ENCODE results near the gene ABCB10.

ABCB10 gene

DNA sequence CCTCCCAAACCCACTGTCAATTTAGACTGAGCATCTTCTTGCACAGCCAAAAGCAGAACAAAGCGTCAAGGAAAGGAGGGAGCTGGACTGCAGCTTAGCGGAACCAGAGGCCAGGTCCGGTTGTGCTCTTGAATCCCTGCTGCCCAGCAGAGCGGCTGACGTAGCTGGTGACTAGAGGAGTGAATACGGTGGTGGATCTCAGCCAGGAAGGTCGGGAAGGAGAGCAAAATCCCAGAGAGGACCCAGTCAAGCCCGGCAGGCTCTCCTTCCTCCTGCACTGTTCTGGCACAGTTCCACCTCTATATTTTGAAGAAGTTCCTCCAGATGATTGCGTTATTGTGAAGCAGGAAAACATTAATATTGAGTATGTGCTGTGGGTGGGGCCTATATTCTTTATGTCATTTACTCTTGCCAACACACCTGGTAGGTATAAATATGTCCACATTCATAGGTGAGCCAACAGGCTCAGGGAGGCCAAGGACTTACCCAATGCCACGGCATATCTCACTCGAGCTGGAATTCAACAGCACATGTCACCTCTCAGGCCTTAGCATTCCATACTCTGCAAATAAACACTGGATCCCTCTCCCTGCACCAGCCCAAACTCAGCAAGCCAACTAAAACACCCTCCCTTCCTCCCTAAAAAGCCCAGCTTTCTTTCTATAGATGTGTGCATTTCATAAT lies 23.6 kb upstream of the ABCB10 start:
- Mint-ChIP-seq H3K27ac (no peak overlapping the region), H3K9me3 (no peaks in the 10 kb centered on the region), H3K4me3 (no peak overlapping the region), H3K4me1 (ENCODE audit: low read depth) (no peaks in the 10 kb centered on the region), H3K27me3 (ENCODE audit: low read depth) (peaks cover 15% of the 10 kb centered on the region), H3K36me3 (ENCODE audit: low read depth) (no peaks in the 10 kb centered on the region)
- no peak for DNase-seq (ENCODE audit: low spot score)

DNA sequence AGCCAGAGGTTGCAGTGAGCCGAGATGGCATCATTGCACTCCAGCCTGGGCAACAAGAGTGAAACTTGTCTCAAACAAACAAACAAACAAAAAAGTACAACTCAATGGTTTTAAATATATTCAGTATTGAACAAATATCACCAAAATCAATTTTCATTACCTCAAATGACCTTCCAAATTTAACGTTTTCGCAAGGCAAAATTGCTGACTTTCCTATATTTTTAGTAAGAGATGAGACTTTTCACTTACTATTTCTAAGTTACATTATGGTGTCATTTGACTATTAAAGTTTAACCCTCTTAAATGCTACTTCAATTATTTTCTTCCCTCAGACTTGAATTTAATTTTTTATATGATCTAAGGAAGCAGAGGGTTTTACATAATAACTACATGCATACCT lies 23.0 kb upstream of the ABCB10 start:
- Mint-ChIP-seq H3K4me3 (no peak overlapping the region), H3K9me3 (no peaks in the 10 kb centered on the region), H3K27ac (no peak overlapping the region), H3K27me3 (ENCODE audit: low read depth) (peaks cover 15% of the 10 kb centered on the region), H3K36me3 (ENCODE audit: low read depth) (no peaks in the 10 kb centered on the region), H3K4me1 (ENCODE audit: low read depth) (no peaks in the 10 kb centered on the region)
- no peak for DNase-seq (ENCODE audit: low spot score)

DNA sequence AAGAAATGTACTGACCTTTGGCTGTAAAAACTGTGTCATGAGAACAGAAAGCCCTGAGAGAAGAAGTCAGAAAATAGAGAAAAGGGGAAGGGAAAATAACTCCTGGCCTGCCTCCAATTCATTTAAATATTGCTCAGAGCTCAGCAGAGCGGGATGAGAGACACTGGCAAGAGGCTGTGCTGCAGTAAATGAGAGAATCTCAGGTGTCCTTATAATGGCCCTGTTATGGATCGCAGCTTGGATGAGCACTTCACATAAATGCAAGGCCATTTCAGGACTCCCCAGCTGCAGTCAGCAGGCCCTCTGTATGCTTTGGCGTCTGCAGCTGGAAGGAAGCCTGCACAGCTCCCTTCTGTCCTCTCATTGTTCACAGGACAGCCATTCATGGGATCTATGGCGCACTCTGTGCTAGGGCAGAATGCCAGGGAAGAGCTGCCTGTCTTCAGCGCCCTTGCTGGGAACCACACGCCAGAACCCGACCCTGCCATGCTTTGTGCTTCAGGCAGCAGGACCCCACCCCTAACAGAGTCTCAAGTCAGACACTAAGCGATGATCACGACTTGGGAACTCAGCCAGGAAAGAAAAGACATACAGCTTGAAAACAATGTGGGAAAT lies 20.7 kb upstream of the ABCB10 start:
- Mint-ChIP-seq H3K27me3 (ENCODE audit: low read depth) (peaks cover 15% of the 10 kb centered on the region), H3K4me3 (no peak overlapping the region), H3K36me3 (ENCODE audit: low read depth) (no peaks in the 10 kb centered on the region), H3K4me1 (ENCODE audit: low read depth) (no peaks in the 10 kb centered on the region), H3K9me3 (no peaks in the 10 kb centered on the region), H3K27ac (no peak overlapping the region)
- no peak for DNase-seq (ENCODE audit: low spot score)

DNA sequence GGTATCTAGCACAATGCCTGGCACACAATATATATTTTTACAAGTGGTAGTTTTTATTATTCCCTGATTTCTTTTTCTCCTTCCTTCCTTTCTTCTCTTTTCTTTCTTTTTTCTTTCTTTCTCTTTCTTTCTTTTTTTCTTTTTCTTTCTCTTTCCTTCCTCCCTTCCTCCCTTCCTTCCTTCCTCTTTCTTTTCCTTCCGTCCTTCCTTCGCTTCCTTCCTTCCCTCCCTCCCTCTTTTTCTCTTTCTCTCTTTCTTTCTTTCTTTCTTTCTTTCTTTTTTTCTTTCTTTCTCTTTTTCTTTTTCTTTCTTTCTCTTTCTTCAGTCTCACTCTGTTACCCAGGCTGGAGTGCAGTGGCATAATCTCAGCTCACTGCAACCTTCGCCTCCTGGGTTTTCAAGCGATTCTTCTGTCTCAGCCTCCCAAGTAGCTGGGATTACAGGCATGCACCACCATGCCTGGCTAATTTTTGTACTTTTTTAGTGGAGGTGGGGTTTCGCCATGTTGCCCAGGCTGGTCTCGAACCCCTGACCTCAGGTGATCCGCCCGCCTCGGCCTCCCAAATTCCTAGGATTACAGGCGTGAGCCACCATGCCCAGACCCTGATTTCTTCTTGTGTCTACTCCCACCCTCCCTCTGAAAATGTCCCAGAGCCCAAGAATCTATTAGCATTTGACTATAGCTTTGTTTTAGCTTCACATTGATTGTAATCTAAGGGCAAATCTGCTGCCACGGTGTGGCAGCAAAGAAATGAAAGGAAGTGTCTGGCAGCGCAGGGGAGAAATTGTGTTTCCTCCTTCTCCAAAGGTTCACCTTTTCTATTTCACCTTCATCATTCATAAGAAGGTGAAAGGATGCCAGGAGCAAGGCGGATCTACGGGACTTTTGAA lies 19.9 kb upstream of the ABCB10 start:
- H3K27ac Mint-ChIP-seq: no peak overlapping the region
- no peaks in the 10 kb centered on the region for H3K9me3 Mint-ChIP-seq
- peaks cover 15% of the 10 kb centered on the region for H3K27me3 Mint-ChIP-seq (ENCODE audit: low read depth)
- H3K4me3 Mint-ChIP-seq: no peak overlapping the region
- no peak for DNase-seq (ENCODE audit: low spot score)
- H3K4me1 Mint-ChIP-seq (ENCODE audit: low read depth): no peaks in the 10 kb centered on the region
- H3K36me3 Mint-ChIP-seq (ENCODE audit: low read depth): no peaks in the 10 kb centered on the region

DNA sequence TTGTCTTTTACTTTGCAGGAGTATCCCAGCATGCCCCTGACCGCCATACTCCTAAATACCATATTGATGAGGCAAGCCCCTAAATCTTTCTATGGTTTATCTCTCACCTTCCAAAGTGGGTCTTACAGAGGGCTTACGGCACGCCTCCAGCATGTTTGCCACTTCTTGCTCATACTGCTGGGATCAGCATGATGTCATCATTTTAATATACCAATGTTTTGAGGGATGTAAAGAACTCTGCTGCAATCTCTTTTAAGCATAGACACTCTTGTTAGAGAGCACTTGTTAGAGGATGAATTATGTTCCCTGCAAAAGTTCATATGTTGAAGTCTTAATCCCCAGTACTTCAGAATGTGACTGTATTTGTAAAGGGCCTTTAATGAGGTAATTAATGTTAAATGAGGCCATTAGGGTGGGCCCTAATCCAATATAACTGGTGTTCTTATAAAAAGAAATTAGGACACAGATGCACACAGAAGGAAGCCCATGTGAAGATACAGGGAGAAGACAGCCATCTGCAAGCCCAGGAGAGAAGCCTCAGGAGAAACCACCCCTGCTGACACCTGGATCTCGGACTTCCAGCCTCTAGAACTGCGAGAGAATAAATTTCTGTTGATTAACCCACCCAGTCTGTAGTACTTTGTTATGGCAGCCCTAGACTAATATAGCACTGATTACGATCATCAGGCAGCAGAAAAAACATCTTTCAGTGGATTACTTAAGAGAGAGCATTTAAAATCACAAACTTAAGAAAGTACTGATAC lies 16.4 kb upstream of the ABCB10 start:
- Mint-ChIP-seq H3K36me3 (ENCODE audit: low read depth) (no peaks in the 10 kb centered on the region), H3K4me1 (ENCODE audit: low read depth) (peaks cover 2% of the 10 kb centered on the region), H3K9me3 (no peaks in the 10 kb centered on the region), H3K27ac (no peak overlapping the region), H3K4me3 (no peak overlapping the region), H3K27me3 (ENCODE audit: low read depth) (peaks cover 13% of the 10 kb centered on the region)
- no peak for DNase-seq (ENCODE audit: low spot score)

DNA sequence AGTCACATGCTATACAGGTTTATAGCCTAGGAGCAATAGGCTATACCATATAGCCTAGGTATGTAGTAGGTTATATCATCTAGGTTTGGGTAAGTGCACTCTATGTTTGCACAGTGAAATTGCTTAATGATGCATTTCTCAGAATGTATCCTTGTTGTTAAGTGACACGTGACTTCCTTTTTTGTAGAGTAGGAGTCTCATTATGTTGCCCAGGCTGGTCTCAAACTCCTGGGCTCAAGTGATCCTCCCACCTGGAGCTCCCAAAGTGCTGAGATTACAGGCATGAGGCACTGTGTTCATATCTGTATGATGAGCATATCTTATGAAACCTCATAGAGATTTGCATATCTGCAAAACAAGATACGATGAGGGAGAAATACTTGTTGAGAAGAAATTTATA lies 13.8 kb upstream of the ABCB10 start:
- Mint-ChIP-seq H3K27me3 (ENCODE audit: low read depth) (no peaks in the 10 kb centered on the region), H3K9me3 (no peaks in the 10 kb centered on the region), H3K4me3 (no peak overlapping the region), H3K4me1 (ENCODE audit: low read depth) (peaks cover 2% of the 10 kb centered on the region), H3K27ac (no peak overlapping the region), H3K36me3 (ENCODE audit: low read depth) (no peaks in the 10 kb centered on the region)
- DNase-seq (ENCODE audit: low spot score): no peak

DNA sequence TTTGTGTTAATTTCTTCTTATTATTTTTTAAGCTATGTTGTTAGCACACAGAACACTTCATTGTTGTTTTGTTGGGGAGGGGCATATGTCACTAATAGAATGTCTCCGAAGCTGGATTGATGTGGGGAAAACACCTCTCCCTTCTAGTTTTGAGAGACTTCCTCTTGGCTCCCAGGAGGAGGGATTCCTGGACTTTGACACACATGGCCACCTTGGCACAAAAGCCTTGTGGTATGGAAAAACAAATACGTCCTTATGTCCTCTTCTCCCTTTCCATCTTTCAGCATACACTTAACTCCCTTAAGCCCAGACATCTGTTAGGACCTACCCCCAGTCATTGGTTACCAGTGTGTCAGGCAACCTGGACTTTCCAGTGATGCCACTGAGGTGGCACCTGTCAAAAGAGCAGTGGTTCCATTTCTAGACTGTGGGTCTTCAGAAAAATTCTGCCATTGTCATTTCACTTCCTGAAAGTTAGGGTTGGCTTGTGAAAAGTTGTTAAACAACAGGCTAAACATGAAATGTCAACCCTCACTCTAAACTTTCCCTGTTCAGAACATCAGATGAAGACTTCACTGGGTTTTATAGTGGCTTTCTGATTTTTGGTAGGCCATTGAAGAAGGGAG lies 12.5 kb upstream of the ABCB10 start:
- Mint-ChIP-seq H3K27me3 (ENCODE audit: low read depth) (peaks cover 4% of the 10 kb centered on the region), H3K27ac (no peak overlapping the region), H3K4me1 (ENCODE audit: low read depth) (peaks cover 2% of the 10 kb centered on the region), H3K9me3 (no peaks in the 10 kb centered on the region), H3K4me3 (no peak overlapping the region), H3K36me3 (ENCODE audit: low read depth) (no peaks in the 10 kb centered on the region)
- no peak for DNase-seq (ENCODE audit: low spot score)

DNA sequence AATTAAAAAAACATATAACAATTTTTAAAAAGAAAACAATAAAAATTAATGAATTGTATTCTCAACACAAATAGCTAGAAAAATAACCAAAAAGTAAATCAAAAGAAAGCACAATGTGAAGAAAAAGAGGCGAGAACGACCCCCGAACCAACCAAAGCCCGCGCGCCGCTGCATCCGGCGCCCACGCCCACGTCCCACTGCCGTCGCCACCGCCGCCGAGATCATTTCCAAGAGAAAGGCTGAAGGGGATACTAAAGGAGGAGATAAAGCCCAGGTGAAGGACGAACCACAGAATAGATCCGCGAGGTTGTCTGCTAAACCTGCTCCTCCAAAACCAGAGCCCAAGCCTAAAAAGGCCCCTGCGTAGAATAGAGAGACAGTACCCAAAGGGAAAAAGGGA lies 11.8 kb upstream of the ABCB10 start:
- DNase-seq (ENCODE audit: low spot score): no peak
- no peak overlapping the region for H3K4me3 Mint-ChIP-seq
- peaks cover 9% of the 10 kb centered on the region for H3K27me3 Mint-ChIP-seq (ENCODE audit: low read depth)
- H3K27ac Mint-ChIP-seq: no peak overlapping the region
- no peaks in the 10 kb centered on the region for H3K36me3 Mint-ChIP-seq (ENCODE audit: low read depth)
- peaks cover 2% of the 10 kb centered on the region for H3K4me1 Mint-ChIP-seq (ENCODE audit: low read depth)
- no peaks in the 10 kb centered on the region for H3K9me3 Mint-ChIP-seq

DNA sequence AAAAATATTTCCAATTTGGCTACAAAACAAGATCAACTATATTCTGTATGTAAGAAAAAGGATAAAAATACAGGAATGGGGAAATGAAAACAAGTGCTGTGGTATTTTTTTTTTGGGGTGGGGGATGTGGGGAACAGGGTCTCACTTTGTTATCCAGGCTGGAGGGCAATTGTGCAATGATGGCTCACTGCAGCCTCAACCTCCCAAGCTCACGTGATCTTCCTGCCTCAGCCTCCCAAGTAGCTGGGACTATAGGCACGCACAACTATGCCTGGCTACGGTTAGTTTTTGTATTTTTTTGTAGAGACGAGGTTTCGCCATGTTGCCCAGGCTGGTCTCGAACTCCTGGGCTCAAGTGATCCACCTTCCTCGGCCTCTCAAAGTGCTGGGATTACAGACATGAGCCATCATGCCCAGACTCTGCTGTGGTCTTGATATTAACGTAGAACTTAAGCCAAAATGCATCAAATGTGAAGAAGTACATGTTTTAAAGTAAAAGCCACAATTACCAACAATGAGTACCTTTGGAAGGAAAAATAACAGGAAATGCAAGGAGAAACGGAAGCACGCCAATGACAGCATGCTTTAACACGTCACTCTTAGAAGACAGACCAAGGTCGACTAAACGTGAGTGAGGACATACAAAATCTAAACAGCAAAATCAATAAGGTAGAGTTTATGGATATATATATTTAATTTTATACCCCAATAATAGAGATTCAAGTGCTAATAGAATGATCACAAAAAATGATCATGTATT lies 8.8 kb upstream of the ABCB10 start:
- Mint-ChIP-seq H3K27me3 (ENCODE audit: low read depth) (peaks cover 10% of the 10 kb centered on the region), H3K9me3 (no peaks in the 10 kb centered on the region), H3K4me3 (no peak overlapping the region), H3K4me1 (ENCODE audit: low read depth) (peaks cover under 1% of the 10 kb centered on the region), H3K36me3 (ENCODE audit: low read depth) (no peaks in the 10 kb centered on the region), H3K27ac (no peak overlapping the region)
- no peak for DNase-seq (ENCODE audit: low spot score)

DNA sequence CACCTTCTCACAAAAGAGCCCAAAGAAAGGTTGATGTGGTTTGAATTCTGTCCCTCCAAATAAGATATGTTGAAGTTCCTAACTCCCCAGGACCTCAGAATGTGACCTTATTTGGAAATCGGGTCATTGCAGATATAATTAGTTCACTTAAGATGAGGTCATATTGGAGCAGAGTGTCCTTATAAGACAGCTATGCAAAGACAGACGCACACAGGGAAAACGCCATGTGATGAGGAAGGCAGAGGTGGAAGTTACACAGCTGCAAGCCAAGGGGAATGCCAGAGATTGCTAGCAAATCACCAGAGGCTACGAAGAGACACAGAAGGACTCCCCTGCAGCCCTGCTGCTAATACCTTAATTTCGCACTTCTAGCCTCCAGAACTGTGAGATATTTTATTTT lies 5.2 kb upstream of the ABCB10 start:
- peaks cover 10% of the 10 kb centered on the region for H3K27me3 Mint-ChIP-seq (ENCODE audit: low read depth)
- peaks cover 6% of the 10 kb centered on the region for H3K4me1 Mint-ChIP-seq (ENCODE audit: low read depth)
- no peaks in the 10 kb centered on the region for H3K9me3 Mint-ChIP-seq
- DNase-seq (ENCODE audit: low spot score): no peak
- no peaks in the 10 kb centered on the region for H3K36me3 Mint-ChIP-seq (ENCODE audit: low read depth)
- no peak overlapping the region for H3K4me3 Mint-ChIP-seq
- no peak overlapping the region for H3K27ac Mint-ChIP-seq

DNA sequence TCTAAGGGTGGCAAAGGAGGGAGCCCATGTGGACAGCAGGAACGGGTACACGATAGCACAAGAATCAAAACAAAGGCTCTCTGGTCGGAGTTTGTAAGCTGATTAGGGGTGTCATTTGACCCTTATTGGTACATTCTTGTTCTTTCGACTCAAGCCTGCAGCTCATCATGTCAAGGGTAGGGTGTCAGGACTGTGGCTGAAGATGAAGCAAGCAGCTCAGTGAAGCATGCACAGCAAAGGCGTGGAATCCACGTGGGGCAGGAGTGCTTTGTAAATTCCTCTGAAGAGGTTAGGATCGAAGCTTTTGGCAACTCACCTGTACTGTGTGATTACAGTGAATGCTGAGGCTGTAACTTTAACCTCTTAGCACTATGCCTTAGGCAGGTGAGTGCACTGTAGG lies 4.7 kb upstream of the ABCB10 start:
- H3K27ac Mint-ChIP-seq: no peak overlapping the region
- H3K4me3 Mint-ChIP-seq: no peak overlapping the region
- peaks cover 6% of the 10 kb centered on the region for H3K4me1 Mint-ChIP-seq (ENCODE audit: low read depth)
- H3K36me3 Mint-ChIP-seq (ENCODE audit: low read depth): no peaks in the 10 kb centered on the region
- no peaks in the 10 kb centered on the region for H3K9me3 Mint-ChIP-seq
- DNase-seq (ENCODE audit: low spot score): no peak
- H3K27me3 Mint-ChIP-seq (ENCODE audit: low read depth): peaks cover 10% of the 10 kb centered on the region

DNA sequence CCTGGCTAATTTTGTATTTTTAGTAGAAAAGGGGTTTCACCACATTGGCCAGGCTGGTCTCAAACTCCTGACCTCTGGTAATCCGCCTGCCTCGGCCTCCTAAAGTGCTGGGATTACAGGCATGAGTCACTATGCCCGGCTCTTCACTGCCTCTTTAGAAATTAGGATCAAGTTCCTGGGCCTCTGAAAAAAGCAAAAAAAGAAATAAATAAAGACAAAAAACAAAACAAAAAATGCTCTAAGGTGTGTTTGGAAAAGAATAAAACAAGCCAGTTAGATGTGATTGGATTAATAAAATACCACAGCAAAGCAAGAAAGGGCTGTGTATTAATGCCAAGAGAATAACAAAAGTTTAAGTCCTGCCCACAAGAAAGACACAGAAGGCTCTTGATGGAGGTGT lies 4.2 kb upstream of the ABCB10 start:
- Mint-ChIP-seq H3K4me1 (ENCODE audit: low read depth) (peaks cover 6% of the 10 kb centered on the region), H3K9me3 (no peaks in the 10 kb centered on the region), H3K4me3 (no peak overlapping the region), H3K27ac (no peak overlapping the region), H3K27me3 (ENCODE audit: low read depth) (peaks cover 10% of the 10 kb centered on the region), H3K36me3 (ENCODE audit: low read depth) (no peaks in the 10 kb centered on the region)
- DNase-seq (ENCODE audit: low spot score): no peak

DNA sequence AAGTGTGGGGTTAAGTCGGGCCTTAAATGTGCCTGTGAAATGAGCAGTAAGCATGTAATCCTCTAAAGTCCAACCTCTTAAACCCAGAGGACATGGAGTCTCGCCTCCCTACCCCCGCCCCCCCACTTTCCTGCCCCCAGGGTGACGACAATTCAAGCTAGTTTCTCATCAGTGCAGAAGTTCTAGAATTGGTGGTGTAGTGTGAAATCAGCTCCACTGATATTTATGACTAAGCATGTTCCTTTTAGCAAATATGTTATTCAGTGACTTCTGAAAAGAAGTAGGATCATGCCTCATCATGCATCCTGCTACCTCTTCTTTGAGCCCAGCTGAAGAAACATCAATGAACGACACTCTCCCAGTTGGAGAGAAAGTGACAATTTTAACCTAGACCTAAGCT lies 2.6 kb upstream of the ABCB10 start:
- Mint-ChIP-seq H3K4me1 (ENCODE audit: low read depth) (peaks cover 19% of the 10 kb centered on the region), H3K36me3 (ENCODE audit: low read depth) (no peaks in the 10 kb centered on the region), H3K9me3 (no peaks in the 10 kb centered on the region), H3K4me3 (no peak overlapping the region), H3K27ac (no peak overlapping the region), H3K27me3 (ENCODE audit: low read depth) (peaks cover 6% of the 10 kb centered on the region)
- DNase-seq (ENCODE audit: low spot score): no peak
